ENCODE results near the gene GRWD1. TPM values are rescaled to one million over a fixed set of nuclear protein-coding genes. Genes with fewer than 3 reads are reported as not detected.
A peak's percentile ranks its signal among the peaks of the same experiment; 100 is the strongest.

Gene GRWD1
- total and polyA plus RNA-seq, 2 of the 4 experiments (the other 2 are of a cell fraction): 22.0 to 22.5 TPM

GRCh38 chr19:48500830-48501493 is 55.2 kb downstream of the GRWD1 start:
- Histone ChIP-seq H3K14ac (replicated peaks; ENCODE audit: low read depth, low read length) (no peak overlapping the region), H3K9me1 (ENCODE audit: insufficient read depth, low read length) (no peaks in the 10 kb centered on the region), H3K27me3 (ENCODE audit: control insufficient read depth, insufficient read depth, low read length) (peaks cover 42% of the 10 kb centered on the region), H4K5ac (ENCODE audit: low read depth, low read length) (no peak overlapping the region), H2BK120ac (ENCODE audit: low read depth, low read length) (no peak overlapping the region), H3K4me1 (ENCODE audit: control insufficient read depth, insufficient read depth, low read length) (peaks cover 3% of the 10 kb centered on the region; the same call in 1 of the 2 replicates), H3K27ac (ENCODE audit: insufficient read depth, low read length) (no peak overlapping the region), H3K23ac (ENCODE audit: low read depth, low read length) (no peak overlapping the region), H3K18ac (ENCODE audit: low read depth, low read length) (no peak overlapping the region), H3K4ac (ENCODE audit: low read depth, low read length) (no peak overlapping the region), H4K91ac (ENCODE audit: insufficient read depth, low read depth, low read length) (no peak overlapping the region), H3K36me3 (ENCODE audit: control insufficient read depth, insufficient read depth, low read length) (no peaks in the 10 kb centered on the region), H3K79me1 (ENCODE audit: low read depth in 1 of 2, low read length in 2 of 2) (no peaks in the 10 kb centered on the region), H3K9ac (ENCODE audit: low read depth, low read length) (no peak overlapping the region), H3K4me3 (ENCODE audit: insufficient read depth, low read depth, low read length) (no peak overlapping the region), H2BK20ac (ENCODE audit: low read depth, low read length) (no peak overlapping the region), H2BK5ac (ENCODE audit: low read depth, low read length, poor library complexity, severe bottlenecking) (no peak overlapping the region), H3K4me2 (ENCODE audit: low read depth, low read length) (no peak overlapping the region), H2AK9ac (replicated peaks; ENCODE audit: low read depth, low read length, poor library complexity) (no peak overlapping the region), H2AFZ (replicated peaks; ENCODE audit: low read length, poor library complexity) (peak overlapping the region; percentile 81), H4K20me1 (ENCODE audit: insufficient read depth, low read length) (no peaks in the 10 kb centered on the region; the same call in 1 of the 2 replicates), H2AK5ac (ENCODE audit: low read depth, low read length) (no peak overlapping the region), H3K56ac (ENCODE audit: extremely low read depth, insufficient read depth, low read length) (no peak overlapping the region), H4K8ac (ENCODE audit: low read depth in 2 of 2, low read length in 2 of 2) (no peak overlapping the region), H3K9me3 (ENCODE audit: control insufficient read depth, insufficient read depth, low read length) (no peaks in the 10 kb centered on the region), H2BK15ac (ENCODE audit: low read depth, low read length) (no peak overlapping the region)
- ChIA-PET POLR2A (ENCODE audit: unreplicated experiment) (no interaction called here), CTCF (interaction anchor here (0.6 kb wide), 1 partner anchor 107 kb away, joined by 3 read pairs; no protein-coding TSS in a partner anchor)
- BruUV-seq (replicated peaks): no TSS peak
- DNase-seq: no peak
- no peak for ATAC-seq (ENCODE audit: low read depth)
- dilution Hi-C loops (cut with HindIII; ENCODE audit: low sequenced_read_pairs, unreplicated experiment) (no loop called here), in situ Hi-C loops (cut with MboI; ENCODE audit: low sequenced_read_pairs) (no loop called here), intact Hi-C loops (cut with micrococcal nuclease) (no loop called here)
- WGBS, 2 experiments (ENCODE audit: extremely low coverage in 2 of 2, insufficient read length in 1 of 2): 62% methylated on average over 13 of the region's 32 CpGs; no CpG with 5 or more reads in 1 of the 2 experiments
- TF ChIP-seq RAD21 (IDR thresholded peaks at IDR 0.05; ENCODE audit: low read length) (no peak), CHD1 (IDR thresholded peaks at IDR 0.05; ENCODE audit: low read depth, low read length) (no peak), RFX5 (IDR thresholded peaks at IDR 0.05; ENCODE audit: low read depth, low read length) (no peak), USF2 (IDR thresholded peaks at IDR 0.05; ENCODE audit: low read depth, low read length) (no peak), FOS (IDR thresholded peaks at IDR 0.05; ENCODE audit: low read depth, low read length) (no peak), MXI1 (IDR thresholded peaks at IDR 0.05; ENCODE audit: borderline replicate concordance, low read depth, low read length) (no peak), MAFK (IDR thresholded peaks at IDR 0.05; ENCODE audit: low read depth, low read length) (no peak), CTCF (conservative IDR thresholded peaks at IDR 0.05; ENCODE audit: low read depth, low read length) (no peak), SMC3 (IDR thresholded peaks at IDR 0.05; ENCODE audit: low read depth, low read length) (no peak), MAZ (IDR thresholded peaks at IDR 0.05; ENCODE audit: borderline replicate concordance, low read depth, low read length) (no peak), POLR2A (IDR thresholded peaks at IDR 0.05; ENCODE audit: low read depth, low read length) (no peak), RCOR1 (IDR thresholded peaks at IDR 0.05; ENCODE audit: insufficient replicate concordance, low read length) (no peak), CEBPB (IDR thresholded peaks at IDR 0.05; ENCODE audit: low read depth, low read length) (no peak), BHLHE40 (IDR thresholded peaks at IDR 0.05; ENCODE audit: low read depth, low read length) (no peak), ELK1 (IDR thresholded peaks at IDR 0.05; ENCODE audit: borderline replicate concordance, low read depth, low read length) (no peak), NFE2L2 (IDR thresholded peaks at IDR 0.05; ENCODE audit: low read depth, low read length) (no peak)
